AG10803 (cell line): Measurements from ENCODE around the gene AMBRA1.

ENCODE experiments used
- DNase-seq: peaks from one replicate; pipeline ENCODE4 v3.0.0; 2010; ENCODE audit warnings: low read depth
- H3K4me3 ChIP-seq: 2 replicates; pipeline ENCODE4 v1.5.1; 2011; ENCODE audit warnings: mild to moderate bottlenecking, low read length, control low read depth
- TF ChIP-seq, protein P1 (sequence below): conservative IDR thresholded peaks from 2 replicates; pipeline ENCODE4 v1.5.1; 2011; ENCODE audit warnings: mild to moderate bottlenecking, low read length, control low read depth, inconsistent platforms

Gene AMBRA1

DNA sequence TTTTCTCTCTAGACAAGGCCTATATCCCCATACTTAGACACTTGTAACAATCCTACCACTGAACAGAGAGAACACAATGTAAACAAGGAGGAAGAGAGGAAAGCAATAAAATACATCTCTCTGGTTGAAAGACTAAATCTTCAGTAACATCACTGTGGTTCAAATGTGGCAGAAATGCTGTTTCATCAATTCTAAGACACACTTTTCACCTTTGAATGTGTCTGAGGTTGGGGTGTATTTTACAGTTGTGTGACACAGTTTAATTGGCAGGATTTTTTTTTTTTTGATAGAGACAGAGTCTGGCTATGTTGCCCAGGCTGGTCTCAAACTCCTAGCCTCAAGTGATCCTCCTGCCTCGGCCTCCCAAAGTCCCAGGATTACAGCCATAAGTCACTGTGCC lies 79.5 kb downstream of the AMBRA1 start:
- H3K4me3 ChIP-seq: no peak overlapping the region
- TF ChIP-seq, protein P1, sequence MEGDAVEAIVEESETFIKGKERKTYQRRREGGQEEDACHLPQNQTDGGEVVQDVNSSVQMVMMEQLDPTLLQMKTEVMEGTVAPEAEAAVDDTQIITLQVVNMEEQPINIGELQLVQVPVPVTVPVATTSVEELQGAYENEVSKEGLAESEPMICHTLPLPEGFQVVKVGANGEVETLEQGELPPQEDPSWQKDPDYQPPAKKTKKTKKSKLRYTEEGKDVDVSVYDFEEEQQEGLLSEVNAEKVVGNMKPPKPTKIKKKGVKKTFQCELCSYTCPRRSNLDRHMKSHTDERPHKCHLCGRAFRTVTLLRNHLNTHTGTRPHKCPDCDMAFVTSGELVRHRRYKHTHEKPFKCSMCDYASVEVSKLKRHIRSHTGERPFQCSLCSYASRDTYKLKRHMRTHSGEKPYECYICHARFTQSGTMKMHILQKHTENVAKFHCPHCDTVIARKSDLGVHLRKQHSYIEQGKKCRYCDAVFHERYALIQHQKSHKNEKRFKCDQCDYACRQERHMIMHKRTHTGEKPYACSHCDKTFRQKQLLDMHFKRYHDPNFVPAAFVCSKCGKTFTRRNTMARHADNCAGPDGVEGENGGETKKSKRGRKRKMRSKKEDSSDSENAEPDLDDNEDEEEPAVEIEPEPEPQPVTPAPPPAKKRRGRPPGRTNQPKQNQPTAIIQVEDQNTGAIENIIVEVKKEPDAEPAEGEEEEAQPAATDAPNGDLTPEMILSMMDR: no peak
- no peak for DNase-seq

DNA sequence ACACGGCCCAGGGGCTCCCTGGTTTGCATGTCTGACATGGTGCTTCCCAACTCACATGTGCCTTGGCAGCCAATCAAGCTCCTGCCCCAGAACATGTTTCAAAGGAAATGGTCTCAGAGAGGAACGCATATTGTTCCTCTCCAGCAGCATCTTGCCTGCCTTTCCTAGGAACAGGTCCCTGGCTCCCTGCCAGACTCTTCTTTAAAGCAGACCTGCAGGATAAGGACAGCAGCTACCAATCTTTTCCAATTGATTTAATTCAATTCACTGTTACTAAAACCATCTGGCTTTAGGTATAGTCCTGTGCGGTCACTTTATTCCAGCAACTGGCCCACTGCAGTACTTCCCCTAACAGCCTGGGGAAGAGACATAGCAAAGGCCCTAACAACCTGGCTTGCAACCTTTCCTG lies 79.9 kb downstream of the AMBRA1 start:
- DNase-seq: peak; percentile 37
- H3K4me3 ChIP-seq: no peak overlapping the region
- TF ChIP-seq, protein P1: no peak

DNA sequence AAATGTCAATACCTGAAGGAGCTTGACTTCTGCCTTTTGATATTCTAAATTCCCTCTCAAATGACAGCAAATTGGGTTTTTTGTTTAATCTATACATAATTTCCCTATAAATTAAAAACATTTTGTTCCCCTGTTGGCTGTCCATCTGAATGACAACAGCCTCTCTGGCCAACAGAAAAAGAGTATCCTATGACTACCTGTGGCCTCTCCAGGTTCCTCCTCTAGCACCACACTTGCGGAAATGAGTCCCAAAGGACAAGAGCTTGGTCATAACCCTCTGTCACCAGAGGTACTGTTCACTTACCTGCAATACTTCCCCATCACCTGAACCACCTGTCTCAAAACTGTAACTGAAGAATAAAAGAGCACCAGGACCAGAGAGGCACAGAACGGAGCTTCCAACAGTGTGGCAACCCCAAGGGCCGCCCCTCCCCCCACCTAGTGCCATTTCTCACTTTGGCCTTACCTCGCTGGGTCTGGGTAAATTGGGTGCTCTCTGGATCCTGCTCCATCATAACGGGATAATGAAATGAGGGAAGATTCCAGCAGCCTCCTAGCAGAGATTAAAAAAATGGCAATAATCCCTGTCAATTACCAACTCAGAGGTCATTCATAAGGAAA lies 81.5 kb downstream of the AMBRA1 start:
- H3K4me3 ChIP-seq: no peak overlapping the region
- no peak for DNase-seq
- TF ChIP-seq, protein P1: no peak

DNA sequence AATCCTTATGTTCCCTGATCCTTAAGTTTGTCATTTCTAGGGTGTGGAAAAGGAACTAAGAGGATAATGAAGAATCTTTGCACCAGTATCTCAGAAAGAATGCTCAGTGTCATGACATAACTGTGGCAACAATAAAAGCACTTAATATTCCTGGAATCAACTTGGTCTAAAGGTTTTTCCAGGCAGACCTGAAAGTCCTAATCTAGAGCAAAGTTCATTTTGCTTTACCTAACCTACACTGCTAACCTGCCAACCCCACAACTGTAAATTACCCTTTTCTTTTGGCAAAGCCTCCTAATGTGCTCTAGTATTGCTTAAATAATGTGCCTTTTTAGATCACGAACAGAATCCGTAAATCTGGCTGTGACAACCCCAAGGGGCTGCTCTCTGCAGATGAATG lies 82.5 kb downstream of the AMBRA1 start:
- no peak for DNase-seq
- TF ChIP-seq, protein P1: no peak

DNA sequence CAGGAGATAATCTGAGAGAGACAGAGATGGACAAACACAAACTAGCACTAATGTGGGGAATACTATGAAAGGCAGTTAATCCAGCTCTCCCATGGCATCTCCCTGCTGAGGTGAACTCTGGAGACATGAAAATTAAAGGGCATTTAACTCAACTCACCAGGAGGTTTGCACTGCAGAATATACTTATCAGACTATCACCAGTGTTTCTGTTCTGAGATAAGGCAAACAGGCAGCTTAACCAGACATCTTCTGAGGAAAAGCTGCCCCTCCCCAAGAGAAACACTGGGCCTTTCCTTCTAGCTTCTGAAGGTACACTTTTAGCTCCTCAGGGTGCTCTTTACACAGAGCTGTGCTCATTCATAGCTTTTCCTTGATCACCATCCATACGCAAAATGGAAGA lies 85.5 kb downstream of the AMBRA1 start:
- no peak overlapping the region for H3K4me3 ChIP-seq
- TF ChIP-seq, protein P1: no peak
- DNase-seq: no peak

More for the DNA sequence above, 82.5 kb downstream of the AMBRA1 start:
- no peak overlapping the region for H3K4me3 ChIP-seq

DNA sequence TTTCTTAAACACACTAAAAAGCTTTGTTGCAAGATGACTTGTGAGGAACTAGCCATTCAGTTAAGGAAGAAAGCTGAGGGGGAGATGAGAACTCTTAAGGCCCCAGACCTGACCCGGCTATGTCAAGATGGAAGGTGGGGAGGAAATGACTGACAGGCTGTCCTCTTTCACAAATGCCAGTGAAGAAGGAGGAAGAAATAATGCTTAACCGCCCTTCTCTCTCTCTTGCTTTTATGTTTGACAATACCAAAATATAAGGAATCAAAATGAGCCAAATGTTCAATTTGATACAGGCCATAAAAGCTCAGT lies 87.4 kb downstream of the AMBRA1 start:
- TF ChIP-seq, protein P1: no peak
- DNase-seq: no peak
- no peak overlapping the region for H3K4me3 ChIP-seq

DNA sequence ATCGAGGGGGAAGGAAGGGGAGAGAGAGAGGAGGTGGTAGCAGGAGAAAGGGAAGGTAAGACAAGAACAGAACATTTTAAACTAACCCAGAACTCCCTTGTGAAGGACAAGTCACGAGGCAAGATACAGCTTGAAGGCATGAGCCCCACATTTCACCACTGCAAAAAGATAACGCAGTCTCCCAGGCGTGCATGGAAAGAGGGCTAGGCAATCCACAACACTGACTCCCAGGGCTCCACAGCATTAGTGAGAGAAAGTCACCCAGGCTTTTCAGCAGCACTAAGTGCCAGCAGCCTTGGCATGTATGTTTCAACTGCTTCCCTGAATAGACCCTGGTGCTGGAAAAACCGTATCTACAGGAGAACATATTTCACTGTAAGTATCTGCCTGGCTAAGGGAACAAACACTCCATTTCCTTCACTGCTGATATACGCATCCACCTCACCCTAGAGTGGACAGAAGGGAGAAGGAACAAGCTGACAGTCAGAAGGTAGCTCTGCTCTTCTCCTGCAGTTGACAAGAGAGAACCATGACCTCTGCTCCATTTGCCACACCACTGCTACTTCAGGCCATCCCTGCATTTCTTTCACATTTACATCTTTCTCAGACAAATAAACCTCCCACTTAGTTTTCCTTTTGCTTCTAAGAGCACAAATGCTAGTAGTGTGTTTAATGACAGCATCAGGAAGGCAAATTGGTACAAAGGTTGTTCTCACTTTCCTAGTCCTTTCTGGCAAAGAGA lies 87.9 kb downstream of the AMBRA1 start:
- TF ChIP-seq, protein P1: no peak
- DNase-seq: no peak
- no peak overlapping the region for H3K4me3 ChIP-seq
